Measurements from ENCODE around the gene ANKLE1. TPM values are rescaled to one million over a fixed set of nuclear protein-coding genes. Genes with fewer than 3 reads are reported as not detected.

Gene ANKLE1
- total and polyA plus RNA-seq, 2 donors, result 0.26 to 0.66 TPM

GRCh38 chr19:17334414-17335409 lies 53.0 kb downstream of the ANKLE1 start, which contains the start of gene ANO8:
TSS of gene ANO8 (minus strand) at chr19:17334855. CDS start at chr19:17334670, 185 bp downstream.
- 2% methylated on average over 86 of the region's 86 CpGs for WGBS
- H3K36me3 ChIP-seq (ENCODE audit: insufficient read depth), result no peaks in the 10 kb centered on the region
- no peaks in the 10 kb centered on the region for H3K4me1 ChIP-seq (ENCODE audit: insufficient read depth)
- H3K27ac ChIP-seq (ENCODE audit: low read depth), result no peak within 1 kb of the TSS
- peak within 1 kb of the TSS; percentile 56 for H3K4me3 ChIP-seq (ENCODE audit: low read depth, low read length)
- peak; percentile 95 for DNase-seq (ENCODE audit: extremely low spot score)

DNA sequence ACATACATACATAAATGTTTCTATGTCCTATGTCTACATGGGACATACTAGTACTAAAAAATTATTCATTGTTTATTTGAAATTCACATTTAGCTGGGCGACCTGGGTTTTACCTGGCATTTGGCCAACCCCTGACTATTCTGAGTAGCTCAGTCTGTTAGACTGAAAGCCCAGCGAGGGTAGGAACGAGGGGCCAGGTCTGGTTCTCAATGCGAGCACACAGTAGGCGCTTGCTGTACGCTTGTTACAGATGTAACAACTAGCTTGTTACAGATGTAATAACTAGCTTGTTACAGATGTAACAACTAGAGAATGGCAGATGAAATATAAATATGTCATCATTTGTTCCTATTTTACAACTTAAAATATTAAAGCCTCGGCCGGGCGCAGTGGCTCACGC lies 53.9 kb downstream of the ANKLE1 start:
- Histone ChIP-seq H3K36me3 (ENCODE audit: insufficient read depth) (no peaks in the 10 kb centered on the region), H3K27ac (ENCODE audit: low read depth) (no peak overlapping the region), H3K4me3 (ENCODE audit: low read depth, low read length) (no peak overlapping the region), H3K4me1 (ENCODE audit: insufficient read depth) (no peaks in the 10 kb centered on the region)
- no peak for DNase-seq (ENCODE audit: extremely low spot score)
- 68% methylated on average over 10 of the region's 10 CpGs for WGBS

Other genes with a start within 250 kb of the ANKLE1 start
- 2.3 TPM for gene HAUS8, start 206.4 kb upstream of the ANKLE1 start, total RNA-seq
- gene HAUS8, start 206.4 kb upstream of the ANKLE1 start, polyA plus RNA-seq, result 6.0 TPM
- 24.0 TPM for gene MYO9B, start 206.1 kb upstream of the ANKLE1 start, total RNA-seq
- gene MYO9B, start 206.1 kb upstream of the ANKLE1 start, polyA plus RNA-seq, result 55.2 TPM
- 10.9 TPM for gene USE1, start 66.5 kb upstream of the ANKLE1 start, total RNA-seq
- gene USE1, start 66.5 kb upstream of the ANKLE1 start, polyA plus RNA-seq, result 39.8 TPM
- 5.8 TPM for gene OCEL1, start 55.7 kb upstream of the ANKLE1 start, total RNA-seq
- 28.4 TPM for gene OCEL1, start 55.7 kb upstream of the ANKLE1 start, polyA plus RNA-seq
- 19.9 TPM for gene NR2F6, start 36.0 kb upstream of the ANKLE1 start, total RNA-seq
- gene NR2F6, start 36.0 kb upstream of the ANKLE1 start, polyA plus RNA-seq, result 36.8 TPM
- gene USHBP1, start 17.2 kb upstream of the ANKLE1 start, total RNA-seq, result 6.0 TPM
- gene USHBP1, start 17.2 kb upstream of the ANKLE1 start, polyA plus RNA-seq, result 6.6 TPM
- gene BABAM1, start 14.5 kb upstream of the ANKLE1 start, total RNA-seq, result 46.2 TPM
- 78.2 TPM for gene BABAM1, start 14.5 kb upstream of the ANKLE1 start, polyA plus RNA-seq
- gene ABHD8, start 21.5 kb downstream of the ANKLE1 start, total RNA-seq, result 6.8 TPM
- gene ABHD8, start 21.5 kb downstream of the ANKLE1 start, polyA plus RNA-seq, result 20.0 TPM
- gene MRPL34, start 24.0 kb downstream of the ANKLE1 start, total RNA-seq, result 6.1 TPM
- 146 TPM for gene MRPL34, start 24.0 kb downstream of the ANKLE1 start, polyA plus RNA-seq
- 8.0 TPM for gene DDA1, start 27.7 kb downstream of the ANKLE1 start, total RNA-seq
- gene DDA1, start 27.7 kb downstream of the ANKLE1 start, polyA plus RNA-seq, result 66.1 TPM
- 4.1 TPM for gene ANO8, start 53.0 kb downstream of the ANKLE1 start, total RNA-seq
- 5.8 TPM for gene ANO8, start 53.0 kb downstream of the ANKLE1 start, polyA plus RNA-seq
- 11.2 TPM for gene GTPBP3, start 55.7 kb downstream of the ANKLE1 start, total RNA-seq
- gene GTPBP3, start 55.7 kb downstream of the ANKLE1 start, polyA plus RNA-seq, result 15.9 TPM
- gene PLVAP, start 95.4 kb downstream of the ANKLE1 start, total RNA-seq, result 23.6 TPM
- gene PLVAP, start 95.4 kb downstream of the ANKLE1 start, polyA plus RNA-seq, result 289 TPM
- gene CCDC194, start 112.3 kb downstream of the ANKLE1 start, total RNA-seq, result not detected
- gene CCDC194, start 112.3 kb downstream of the ANKLE1 start, polyA plus RNA-seq, result not detected
- 11.5 TPM for gene BST2, start 123.7 kb downstream of the ANKLE1 start, total RNA-seq
- gene BST2, start 123.7 kb downstream of the ANKLE1 start, polyA plus RNA-seq, result 103 TPM
- 25.7 TPM for gene MVB12A, start 138.1 kb downstream of the ANKLE1 start, total RNA-seq
- gene MVB12A, start 138.1 kb downstream of the ANKLE1 start, polyA plus RNA-seq, result 66.4 TPM
- gene TMEM221, start 166.8 kb downstream of the ANKLE1 start, total RNA-seq, result 0.53 TPM
- 0.82 TPM for gene TMEM221, start 166.8 kb downstream of the ANKLE1 start, polyA plus RNA-seq
- not detected for gene NXNL1, start 179.0 kb downstream of the ANKLE1 start, total RNA-seq
- gene NXNL1, start 179.0 kb downstream of the ANKLE1 start, polyA plus RNA-seq, result not detected
- 14.8 TPM for gene SLC27A1, start 188.6 kb downstream of the ANKLE1 start, total RNA-seq
- gene SLC27A1, start 188.6 kb downstream of the ANKLE1 start, polyA plus RNA-seq, result 21.1 TPM
- gene PGLS, start 229.7 kb downstream of the ANKLE1 start, total RNA-seq, result 27.2 TPM
- 82.8 TPM for gene PGLS, start 229.7 kb downstream of the ANKLE1 start, polyA plus RNA-seq